Astrocyte of the spinal cord (primary cell): ENCODE data around the gene DSCAML1.

Experiments
- DNase-seq: peaks from one replicate; pipeline ENCODE4 v3.0.0; 2011; ENCODE audit warnings: low read depth, low spot score
- H3K4me3 ChIP-seq: 2 replicates; pipeline ENCODE4 v1.5.1; 2011; ENCODE audit warnings: low read depth, mild to moderate bottlenecking, low read length, moderate library complexity
- CTCF ChIP-seq: IDR thresholded peaks from 2 replicates; pipeline ENCODE4 v1.5.1; 2012; ENCODE audit warnings: low read depth, mild to moderate bottlenecking, low read length, inconsistent platforms
- in situ Hi-C: cut with HindIII; loops from 2 replicates; pipeline ENCODE4 v1.10.0; 2017; ENCODE audit warnings: low sequenced_read_pairs

The DSCAML1 gene

GRCh38 chr11:117839936-117840813 lies 43.2 kb upstream of the DSCAML1 start:
- DNase-seq: no peak
- no peak overlapping the region for H3K4me3 ChIP-seq
- in situ Hi-C loops: no loop called here
- no peak for TF ChIP-seq CTCF

GRCh38 chr11:117839380-117839881 lies 42.4 kb upstream of the DSCAML1 start:
- in situ Hi-C loops: no loop called here
- H3K4me3 ChIP-seq: no peak overlapping the region
- no peak for TF ChIP-seq CTCF
- DNase-seq: no peak

- no peak overlapping the region for H3K4me3 ChIP-seq
- in situ Hi-C loops: no loop called here
- no peak for TF ChIP-seq CTCF
- DNase-seq: no peak
Measured at GRCh38 chr11:117838901-117839300, 41.9 kb upstream of the DSCAML1 start.

GRCh38 chr11:117837791-117838190 lies 40.8 kb upstream of the DSCAML1 start:
- H3K4me3 ChIP-seq: no peak overlapping the region
- no peak for TF ChIP-seq CTCF
- DNase-seq: no peak
- in situ Hi-C loops: no loop called here

GRCh38 chr11:117837070-117837776 lies 40.2 kb upstream of the DSCAML1 start:
- in situ Hi-C loops: no loop called here
- no peak for TF ChIP-seq CTCF
- DNase-seq: no peak
- H3K4me3 ChIP-seq: no peak overlapping the region

- TF ChIP-seq CTCF: no peak
- in situ Hi-C loops: no loop called here
- no peak overlapping the region for H3K4me3 ChIP-seq
- DNase-seq: no peak
Measured at GRCh38 chr11:117836077-117836960, 39.3 kb upstream of the DSCAML1 start.
